Astrocyte (in vitro differentiated cells and primary cell): Measurements from ENCODE around the gene LRRK1. TPM values are rescaled to one million over a fixed set of nuclear protein-coding genes. Genes with fewer than 3 reads are reported as not detected.

ENCODE experiments used
- DNase-seq: peaks from one replicate; pipeline ENCODE4 v3.0.0-alpha.2; 2010; ENCODE audit warnings: low read depth
- FAIRE-seq: peaks from 2 replicates; lab custom pipeline; 2011; peaks lifted over from hg19 to GRCh38; lab: Jason Lieb, UNC
- H2AFZ ChIP-seq: 2 replicates; pipeline ENCODE4 v1.6.0; 2012; ENCODE audit warnings: low read depth, low read length, inconsistent platforms
- H3K27ac ChIP-seq: 2 replicates; pipeline ENCODE4 v1.5.1; 2011; ENCODE audit warnings: low read depth, low read length, inconsistent platforms
- H3K27me3 ChIP-seq: 2 replicates; pipeline ENCODE4 v1.6.0; 2011; ENCODE audit warnings: low read length, inconsistent platforms; ENCODE audit not compliant: insufficient read depth
- H3K36me3 ChIP-seq: 2 replicates; pipeline ENCODE4 v1.5.1; 2011; ENCODE audit warnings: low read length, inconsistent platforms; ENCODE audit not compliant: insufficient read depth
- H3K4me1 ChIP-seq: 2 replicates; pipeline ENCODE4 v1.5.1; 2011; ENCODE audit warnings: low read length, inconsistent platforms; ENCODE audit not compliant: insufficient read depth
- H3K4me2 ChIP-seq: 2 replicates; pipeline ENCODE4 v1.6.0; 2012; ENCODE audit warnings: low read length, inconsistent platforms
- H3K4me3 ChIP-seq: 2 replicates; pipeline ENCODE4 v1.5.1; 2011; ENCODE audit warnings: low read depth, mild to moderate bottlenecking, low read length, inconsistent platforms; ENCODE audit not compliant: insufficient read depth
- H3K79me2 ChIP-seq: 2 replicates; pipeline ENCODE4 v1.6.0; 2012; ENCODE audit warnings: mild to moderate bottlenecking, low read length, inconsistent platforms; ENCODE audit not compliant: insufficient read depth
- H3K9ac ChIP-seq: 2 replicates; pipeline ENCODE4 v1.6.0; 2012; ENCODE audit warnings: mild to moderate bottlenecking, low read length, inconsistent platforms
- H3K9me3 ChIP-seq: 2 replicates; pipeline ENCODE4 v1.5.1; 2012; ENCODE audit warnings: low read depth, mild to moderate bottlenecking, low read length, inconsistent platforms; ENCODE audit not compliant: insufficient read depth
- H4K20me1 ChIP-seq: 2 replicates; pipeline ENCODE4 v1.6.0; 2012; ENCODE audit warnings: low read length, inconsistent platforms; ENCODE audit not compliant: insufficient read depth
- H3K27ac Mint-ChIP-seq: one replicate; pipeline ENCODE4 v1.8.0; 2021; ENCODE audit warnings: mild to moderate bottlenecking, mixed read lengths; ENCODE audit not compliant: unreplicated experiment
- H3K27me3 Mint-ChIP-seq: one replicate; pipeline ENCODE4 v1.8.0; 2021; ENCODE audit warnings: low read depth, mixed read lengths; ENCODE audit not compliant: unreplicated experiment
- H3K36me3 Mint-ChIP-seq: one replicate; pipeline ENCODE4 v1.8.0; 2021; ENCODE audit warnings: low read depth, mixed read lengths; ENCODE audit not compliant: unreplicated experiment
- H3K4me1 Mint-ChIP-seq: one replicate; pipeline ENCODE4 v1.8.0; 2021; ENCODE audit warnings: low read depth, mixed read lengths; ENCODE audit not compliant: unreplicated experiment
- H3K4me3 Mint-ChIP-seq: one replicate; pipeline ENCODE4 v1.8.0; 2021; ENCODE audit warnings: mild to moderate bottlenecking, moderate library complexity, mixed read lengths; ENCODE audit not compliant: unreplicated experiment
- H3K9me3 Mint-ChIP-seq: one replicate; pipeline ENCODE4 v1.8.0; 2021; ENCODE audit warnings: mild to moderate bottlenecking, mixed read lengths; ENCODE audit not compliant: unreplicated experiment
- CTCF ChIP-seq: IDR thresholded peaks from 2 replicates; pipeline ENCODE4 v1.5.1; 2011; ENCODE audit warnings: low read depth, mild to moderate bottlenecking, inconsistent platforms, low read length, moderate library complexity; ENCODE audit not compliant: insufficient read depth
- EZH2 ChIP-seq: IDR thresholded peaks from 2 replicates; pipeline ENCODE4 v1.6.1; 2012; ENCODE audit warnings: mild to moderate bottlenecking, low read length, inconsistent platforms; ENCODE audit not compliant: insufficient read depth
- total RNA-seq: library from RNA; stranded (reverse); gene quantifications from 2 replicates; pipeline ENCODE4 v1.2.1, GENCODE V29; 2021

Gene LRRK1
- total RNA-seq, 1 donor from 2014 or later: 0.41 TPM

- FAIRE-seq: no peak
- no peaks in the 10 kb centered on the region for H3K9me3 Mint-ChIP-seq
- H3K27ac Mint-ChIP-seq: no peak overlapping the region
Measured at GRCh38 chr15:100934726-100935125, 15.6 kb downstream of the LRRK1 start.

GRCh38 chr15:100937171-100937570 is 18.0 kb downstream of the LRRK1 start:
- no peaks in the 10 kb centered on the region for H3K9me3 Mint-ChIP-seq
- TF ChIP-seq EZH2: no peak
- TF ChIP-seq CTCF: no peak
- H2AFZ ChIP-seq: no peak overlapping the region

More at GRCh38 chr15:100934726-100935125, 15.6 kb downstream of the LRRK1 start:
- Histone ChIP-seq H3K4me1 (no peaks in the 10 kb centered on the region), H3K9me3 (no peaks in the 10 kb centered on the region), H3K4me3 (no peak overlapping the region), H2AFZ (no peak overlapping the region), H3K79me2 (no peaks in the 10 kb centered on the region), H3K36me3 (no peaks in the 10 kb centered on the region), H3K4me2 (no peak overlapping the region), H3K27ac (no peak overlapping the region), H4K20me1 (peaks cover 3% of the 10 kb centered on the region), H3K27me3 (no peaks in the 10 kb centered on the region), H3K9ac (no peak overlapping the region)
- Mint-ChIP-seq H3K27me3 (peaks cover 10% of the 10 kb centered on the region), H3K36me3 (peaks cover 2% of the 10 kb centered on the region), H3K4me1 (peaks cover 3% of the 10 kb centered on the region), H3K4me3 (no peak overlapping the region)
- no peak for TF ChIP-seq EZH2
- TF ChIP-seq CTCF: no peak
- DNase-seq: no peak

DNA sequence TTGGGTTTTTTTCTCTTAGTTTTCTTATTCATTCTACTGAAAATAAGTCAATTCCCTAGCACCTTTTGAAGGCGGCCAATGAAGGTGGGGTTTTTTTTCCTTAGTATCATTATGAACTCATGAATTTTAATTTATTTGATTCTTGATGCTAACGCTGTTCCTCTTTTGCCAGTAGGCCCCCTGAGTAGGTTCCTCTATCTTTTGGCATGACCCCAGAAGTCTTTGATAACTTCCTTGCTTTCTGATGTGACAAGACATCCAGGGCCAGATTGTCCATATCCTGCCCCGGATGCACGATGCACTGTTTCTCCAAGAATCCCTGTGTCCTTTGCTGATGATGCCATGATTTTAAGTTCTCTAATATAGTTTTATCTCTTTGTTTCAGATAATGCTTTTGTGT is 20.6 kb downstream of the LRRK1 start:
- H3K9ac ChIP-seq: no peak overlapping the region
- no peaks in the 10 kb centered on the region for H3K4me1 ChIP-seq
- Mint-ChIP-seq H3K4me1 (no peaks in the 10 kb centered on the region), H3K36me3 (peaks cover 2% of the 10 kb centered on the region), H3K27ac (no peak overlapping the region), H3K27me3 (peaks cover 4% of the 10 kb centered on the region), H3K9me3 (no peaks in the 10 kb centered on the region), H3K4me3 (no peak overlapping the region)
- no peak for TF ChIP-seq EZH2
- TF ChIP-seq CTCF: no peak
- no peaks in the 10 kb centered on the region for H4K20me1 ChIP-seq
- DNase-seq (no peak), FAIRE-seq (no peak)
- H3K36me3 ChIP-seq: no peaks in the 10 kb centered on the region
- H2AFZ ChIP-seq: no peak overlapping the region
- H3K27ac ChIP-seq: no peak overlapping the region
- no peak overlapping the region for H3K4me3 ChIP-seq
- H3K79me2 ChIP-seq: no peaks in the 10 kb centered on the region
- peaks cover 2% of the 10 kb centered on the region for H3K9me3 ChIP-seq
- H3K27me3 ChIP-seq: no peaks in the 10 kb centered on the region
- H3K4me2 ChIP-seq: no peak overlapping the region

More at GRCh38 chr15:100937171-100937570, 18.0 kb downstream of the LRRK1 start:
- H3K9me3 ChIP-seq: peaks cover 2% of the 10 kb centered on the region
- no peak overlapping the region for H3K27ac Mint-ChIP-seq
- no peaks in the 10 kb centered on the region for H3K79me2 ChIP-seq
- H3K27me3 ChIP-seq: no peaks in the 10 kb centered on the region
- H3K4me1 Mint-ChIP-seq: peaks cover 3% of the 10 kb centered on the region
- no peak overlapping the region for H3K4me2 ChIP-seq
- FAIRE-seq (no peak), DNase-seq (no peak)
- H4K20me1 ChIP-seq: peaks cover 3% of the 10 kb centered on the region
- H3K4me3 ChIP-seq: no peak overlapping the region
- no peak overlapping the region for H3K27ac ChIP-seq
- H3K36me3 ChIP-seq: no peaks in the 10 kb centered on the region
- H3K4me1 ChIP-seq: no peaks in the 10 kb centered on the region
- H3K27me3 Mint-ChIP-seq: peaks cover 2% of the 10 kb centered on the region
- H3K4me3 Mint-ChIP-seq: no peak overlapping the region
- H3K36me3 Mint-ChIP-seq: peaks cover 2% of the 10 kb centered on the region
- no peak overlapping the region for H3K9ac ChIP-seq
